Measurements from ENCODE around the gene DECR2. TPM values are rescaled to one million over a fixed set of nuclear protein-coding genes. Genes with fewer than 3 reads are reported as not detected.

Gene DECR2
- total RNA-seq, 2 donors from 2014 or later, result 60.6 to 61.8 TPM

DNA sequence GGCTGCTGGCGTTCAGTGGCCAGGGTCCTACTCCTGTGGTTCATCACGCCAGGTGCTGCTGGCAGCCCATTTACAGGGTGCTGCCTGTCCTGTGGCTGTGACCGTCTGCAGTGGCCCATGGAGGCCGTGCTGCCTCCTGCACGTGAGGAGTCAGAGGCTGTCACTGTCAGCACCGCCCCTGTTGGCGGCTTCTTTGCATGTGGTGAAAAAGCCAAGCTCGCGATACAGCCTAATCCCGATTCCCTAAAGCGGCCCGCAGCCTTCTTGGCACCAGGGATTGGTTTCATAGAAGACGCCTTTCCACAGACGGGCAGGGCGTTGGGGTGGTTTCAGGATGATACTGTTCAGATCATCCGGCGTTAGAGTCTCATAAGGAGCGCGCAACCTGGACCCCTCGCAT lies 59.1 kb downstream of the DECR2 start:
- DNase-seq (no peak), ATAC-seq (no peak)
- intact Hi-C loops (cut with DNase I, micrococcal nuclease), result no loop called here

Other genes starting within 250 kb of the DECR2 start
- gene HBZ, start 249.2 kb upstream of the DECR2 start, total RNA-seq, result not detected
- gene HBM, start 235.9 kb upstream of the DECR2 start, total RNA-seq, result not detected
- 10 to 100 TPM in 1 of 2 donors, 1 to 10 TPM in 1; 4.9 to 14.0 TPM for gene HBA2, start 229.0 kb upstream of the DECR2 start, total RNA-seq
- gene HBA1, start 225.2 kb upstream of the DECR2 start, total RNA-seq, result 10 to 100 TPM in 1 of 2 donors, 1 to 10 TPM in 1; 2.4 to 20.8 TPM
- not detected for gene HBQ1, start 221.4 kb upstream of the DECR2 start, total RNA-seq
- 10 to 100 TPM; 46.5 to 48.9 TPM for gene LUC7L, start 172.4 kb upstream of the DECR2 start, total RNA-seq
- gene FAM234A, start 167.1 kb upstream of the DECR2 start, total RNA-seq, result 100 to 1,000 TPM; 100 to 135 TPM
- 1 to 10 TPM; 2.6 to 7.6 TPM for gene RGS11, start 125.9 kb upstream of the DECR2 start, total RNA-seq
- 1 to 10 TPM; 2.4 to 6.5 TPM for gene ARHGDIG, start 121.3 kb upstream of the DECR2 start, total RNA-seq
- gene PDIA2, start 118.7 kb upstream of the DECR2 start, total RNA-seq, result 1 to 10 TPM in 1 of 2 donors, under 1 TPM in 1; 0.67 to 2.1 TPM
- 10 to 100 TPM; 32.8 to 38.4 TPM for gene AXIN1, start 49.2 kb upstream of the DECR2 start, total RNA-seq
- gene MRPL28, start 31.3 kb upstream of the DECR2 start, total RNA-seq, result 10 to 100 TPM; 47.7 to 48.2 TPM
- gene PGAP6, start 19.9 kb upstream of the DECR2 start, total RNA-seq, result 100 to 1,000 TPM; 116 to 130 TPM
- gene NME4, start 4.7 kb upstream of the DECR2 start, total RNA-seq, result 10 to 100 TPM; 38.4 to 39.1 TPM
- gene RAB11FIP3, start 23.8 kb downstream of the DECR2 start, total RNA-seq, result 10 to 100 TPM; 21.2 to 23.2 TPM
- 100 to 1,000 TPM in 1 of 2 donors, 10 to 100 TPM in 1; 98.8 to 102 TPM for gene CAPN15, start 125.8 kb downstream of the DECR2 start, total RNA-seq
- not detected for gene PRR35, start 158.5 kb downstream of the DECR2 start, total RNA-seq
- gene NHLRC4, start 165.1 kb downstream of the DECR2 start, total RNA-seq, result under 1 TPM in 1 of 2 donors, not detected in 1; 0.36 TPM
- gene PIGQ, start 168.1 kb downstream of the DECR2 start, total RNA-seq, result 10 to 100 TPM; 37.6 to 39.5 TPM
- gene RAB40C, start 188.2 kb downstream of the DECR2 start, total RNA-seq, result 10 to 100 TPM; 38.2 to 43.4 TPM
- 1 to 10 TPM in 1 of 2 donors, under 1 TPM in 1; 0.64 to 3.6 TPM for gene WFIKKN1, start 229.1 kb downstream of the DECR2 start, total RNA-seq
- 10 to 100 TPM; 42.0 to 52.0 TPM for gene METTL26, start 234.4 kb downstream of the DECR2 start, total RNA-seq
- 100 to 1,000 TPM in 1 of 2 donors, 10 to 100 TPM in 1; 98.5 to 161 TPM for gene MCRIP2, start 239.9 kb downstream of the DECR2 start, total RNA-seq
- 10 to 100 TPM; 28.3 to 57.6 TPM for gene WDR90, start 247.5 kb downstream of the DECR2 start, total RNA-seq